ENCODE data around the gene PLXNC1.

DNA sequence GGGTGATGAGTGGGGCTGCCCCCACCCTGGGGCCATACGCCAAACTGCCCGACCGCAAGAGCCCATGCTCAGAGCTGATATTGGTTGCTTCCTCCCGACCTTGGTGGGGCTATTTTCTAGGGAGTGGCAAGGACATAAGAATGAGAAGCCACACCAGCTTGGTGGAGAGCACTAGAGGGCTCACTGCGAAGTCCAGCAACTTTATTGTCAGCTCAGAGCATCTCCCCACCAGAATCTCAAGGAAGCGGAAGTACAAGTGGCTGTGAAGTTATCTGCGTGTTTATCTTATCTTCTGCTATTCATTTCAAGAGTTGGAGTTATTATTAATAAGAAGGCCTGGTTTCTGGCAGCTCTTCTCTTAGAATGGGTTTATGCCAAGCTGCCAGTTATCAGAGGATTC, 4.9 kb upstream of the PLXNC1 start:
- TF ChIP-seq, protein P1, sequence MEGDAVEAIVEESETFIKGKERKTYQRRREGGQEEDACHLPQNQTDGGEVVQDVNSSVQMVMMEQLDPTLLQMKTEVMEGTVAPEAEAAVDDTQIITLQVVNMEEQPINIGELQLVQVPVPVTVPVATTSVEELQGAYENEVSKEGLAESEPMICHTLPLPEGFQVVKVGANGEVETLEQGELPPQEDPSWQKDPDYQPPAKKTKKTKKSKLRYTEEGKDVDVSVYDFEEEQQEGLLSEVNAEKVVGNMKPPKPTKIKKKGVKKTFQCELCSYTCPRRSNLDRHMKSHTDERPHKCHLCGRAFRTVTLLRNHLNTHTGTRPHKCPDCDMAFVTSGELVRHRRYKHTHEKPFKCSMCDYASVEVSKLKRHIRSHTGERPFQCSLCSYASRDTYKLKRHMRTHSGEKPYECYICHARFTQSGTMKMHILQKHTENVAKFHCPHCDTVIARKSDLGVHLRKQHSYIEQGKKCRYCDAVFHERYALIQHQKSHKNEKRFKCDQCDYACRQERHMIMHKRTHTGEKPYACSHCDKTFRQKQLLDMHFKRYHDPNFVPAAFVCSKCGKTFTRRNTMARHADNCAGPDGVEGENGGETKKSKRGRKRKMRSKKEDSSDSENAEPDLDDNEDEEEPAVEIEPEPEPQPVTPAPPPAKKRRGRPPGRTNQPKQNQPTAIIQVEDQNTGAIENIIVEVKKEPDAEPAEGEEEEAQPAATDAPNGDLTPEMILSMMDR (conservative IDR thresholded peaks at IDR 0.05; ENCODE audit: low read length): no peak
- no peak for TF ChIP-seq EZH2phosphoT487 (IDR thresholded peaks at IDR 0.05; ENCODE audit: borderline replicate concordance)

Data from Loucy (cell line).